Measurements from ENCODE around the gene MYO9A.
"Not testable (repeated sequence)": the region's sequence is repeated elsewhere in the genome, so short reads cannot be mapped to it uniquely, and the experiment has no call there.

Gene MYO9A

DNA sequence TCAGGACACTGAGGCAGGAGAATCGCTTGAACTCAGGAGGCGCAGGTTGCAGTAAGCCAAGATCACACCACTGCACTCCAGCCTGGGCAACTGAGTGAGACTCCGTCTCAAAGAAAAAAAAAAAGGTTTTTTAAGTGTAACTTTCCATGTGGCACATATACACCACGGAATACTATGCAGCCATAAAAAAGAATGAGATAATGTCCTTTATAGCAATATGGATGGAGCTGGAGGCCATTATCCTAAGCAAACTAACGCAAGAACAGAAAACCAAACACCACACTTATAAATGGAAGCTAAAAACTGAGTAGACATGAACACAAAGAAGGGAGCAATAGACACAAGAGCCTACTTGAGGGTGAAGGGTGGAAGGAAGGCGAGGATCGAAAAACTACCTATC is 64.7 kb downstream of the MYO9A start:
- in situ Hi-C loops (cut with HindIII; ENCODE audit: low sequenced_read_pairs): not testable (repeated sequence)

DNA sequence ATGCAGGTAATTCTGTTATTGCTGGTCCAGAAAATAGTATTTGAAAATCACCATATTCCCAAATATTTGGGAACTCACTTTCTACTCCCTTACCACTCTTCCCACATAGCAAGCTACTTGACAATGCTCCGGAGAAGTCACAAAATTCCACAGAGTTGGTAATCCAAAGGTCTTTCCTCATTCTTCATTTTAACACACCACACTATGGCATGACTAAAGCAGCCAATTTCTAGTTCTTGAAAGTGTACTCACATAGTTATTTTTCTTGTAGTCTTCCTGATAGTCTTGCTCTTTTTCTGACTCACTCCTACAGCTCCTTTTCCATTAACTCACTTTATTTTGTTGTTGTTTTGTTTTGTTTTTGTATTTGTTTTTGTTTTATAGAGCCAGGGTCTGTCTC is 67.2 kb downstream of the MYO9A start:
- in situ Hi-C loops (cut with HindIII; ENCODE audit: low sequenced_read_pairs): no loop called here

DNA sequence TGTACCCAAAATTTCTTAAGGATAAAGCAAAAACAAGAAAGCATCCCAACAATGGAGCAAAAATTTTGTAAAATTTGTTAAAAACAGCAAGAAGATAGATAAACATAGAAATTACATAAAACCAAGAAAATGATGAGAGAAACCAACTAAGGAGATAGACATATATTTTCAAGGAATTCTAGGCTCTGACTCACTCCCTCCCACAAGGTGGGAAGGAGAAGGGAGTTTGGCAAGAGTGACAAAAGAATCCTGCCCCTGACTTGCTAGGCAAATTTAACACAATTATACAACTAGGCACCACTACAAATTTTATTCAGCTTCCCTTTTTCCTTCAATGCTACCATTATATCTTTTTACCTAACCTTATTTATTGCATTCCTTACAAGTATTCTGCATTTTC is 70.9 kb downstream of the MYO9A start:
- in situ Hi-C loops (cut with HindIII; ENCODE audit: low sequenced_read_pairs): no loop called here

DNA sequence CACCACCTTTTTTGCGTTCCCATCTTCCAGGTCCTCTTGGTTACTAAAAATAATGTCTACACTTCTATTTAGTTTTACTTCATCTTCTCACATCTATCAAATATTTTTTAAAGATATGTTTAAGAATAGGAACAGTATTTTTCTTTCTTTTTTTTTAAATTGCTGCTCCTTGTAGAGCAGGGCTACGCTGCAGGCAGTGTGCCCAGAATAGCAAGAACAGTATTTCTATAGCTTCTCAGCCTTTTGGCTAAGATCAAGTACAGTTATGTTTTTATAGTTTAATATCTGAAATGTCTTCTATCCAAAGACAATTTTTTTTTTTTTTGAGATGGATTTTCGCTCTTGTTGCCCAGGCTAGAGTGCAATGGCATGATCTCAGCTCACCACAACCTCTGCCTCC is 73.0 kb downstream of the MYO9A start:
- in situ Hi-C loops (cut with HindIII; ENCODE audit: low sequenced_read_pairs): no loop called here

DNA sequence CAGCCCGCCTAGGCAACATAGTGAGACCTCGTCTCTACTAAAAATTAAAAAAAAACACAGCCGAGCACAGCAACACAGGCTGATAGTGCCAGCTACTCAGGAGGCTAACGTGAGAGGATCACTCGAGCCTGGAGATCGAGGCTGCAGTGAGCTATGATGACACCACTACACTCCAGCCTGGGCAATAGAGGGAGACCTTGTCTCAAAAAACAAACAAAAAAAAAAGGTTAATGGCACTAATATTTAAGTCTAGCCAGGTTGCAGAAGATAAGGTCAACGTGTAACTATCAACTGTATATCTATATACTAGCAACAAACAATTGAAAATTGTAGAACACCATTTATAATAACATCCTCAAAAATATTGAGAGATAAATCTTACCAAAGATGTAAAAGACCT is 75.1 kb downstream of the MYO9A start:
- in situ Hi-C loops (cut with HindIII; ENCODE audit: low sequenced_read_pairs): no loop called here

DNA sequence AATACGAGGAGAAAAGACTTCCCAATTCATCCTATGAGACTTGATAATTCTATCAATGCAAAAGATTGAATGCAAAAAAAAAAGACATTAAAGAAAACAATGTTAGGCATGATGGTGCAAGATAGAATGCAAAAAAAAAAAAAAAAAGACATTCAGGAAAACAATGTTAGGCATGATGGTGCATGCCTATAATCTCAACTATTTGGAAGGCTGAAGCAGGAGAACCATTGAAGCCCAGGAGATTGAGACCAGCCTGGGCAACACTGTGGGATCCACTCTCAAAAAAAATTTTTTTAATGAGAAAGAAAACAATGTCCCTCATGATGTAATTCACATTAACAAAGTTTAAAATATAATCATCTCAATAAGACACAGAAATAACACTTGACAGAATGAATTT is 75.9 kb downstream of the MYO9A start:
- in situ Hi-C loops (cut with HindIII; ENCODE audit: low sequenced_read_pairs): no loop called here

DNA sequence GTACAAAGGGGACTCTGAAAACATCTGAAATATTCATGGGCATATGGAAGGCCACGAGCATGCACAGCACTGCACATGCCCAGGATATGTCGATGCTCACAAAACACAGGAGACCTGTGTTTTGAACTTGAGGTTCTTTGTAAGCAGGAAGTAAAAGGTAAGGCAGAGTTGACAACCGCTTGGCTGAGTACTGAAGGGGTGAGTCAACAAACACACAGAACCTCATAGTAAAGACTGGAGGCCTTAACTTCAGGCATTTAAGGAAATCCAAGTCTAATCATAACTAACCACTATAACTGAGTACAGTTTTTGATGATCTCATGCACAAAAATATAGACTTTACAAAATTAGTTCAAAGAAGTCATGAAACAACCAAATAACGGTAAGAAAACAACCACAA is 80.6 kb downstream of the MYO9A start:
- in situ Hi-C loops (cut with HindIII; ENCODE audit: low sequenced_read_pairs): no loop called here

DNA sequence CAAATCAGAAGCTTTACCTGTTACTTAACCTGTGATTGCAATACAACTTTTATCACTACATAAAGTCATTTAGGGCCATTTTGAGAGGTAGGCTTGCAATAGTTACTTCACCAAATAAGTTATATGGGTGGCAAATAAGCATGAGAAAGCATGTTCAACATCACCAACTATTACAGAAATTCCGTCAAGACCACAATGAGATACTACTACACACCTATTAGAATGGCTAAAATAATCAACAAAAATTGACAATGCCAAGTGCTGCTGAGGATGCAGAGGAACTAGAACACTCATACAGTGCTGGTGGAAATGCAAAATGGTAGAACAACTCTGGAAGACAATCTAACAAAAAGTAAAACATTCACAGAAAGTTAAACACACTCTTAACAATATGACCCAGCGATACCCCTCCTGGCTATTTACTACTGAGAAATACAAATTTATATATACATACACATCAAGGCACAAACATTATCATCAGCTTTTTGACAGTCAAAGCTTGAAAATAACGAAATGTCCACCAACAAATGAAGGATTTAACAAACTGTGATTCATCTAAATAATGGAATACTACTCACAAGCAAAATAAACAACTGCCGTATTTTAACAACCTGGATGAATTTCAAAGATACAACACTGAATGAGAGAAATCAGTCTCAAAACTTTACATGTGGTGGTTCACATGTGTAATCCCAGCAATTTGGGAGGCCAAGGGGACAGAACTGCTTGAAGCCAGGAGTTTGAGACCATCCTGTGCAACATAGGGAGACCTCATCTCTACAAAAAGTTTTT is 82.9 kb downstream of the MYO9A start:
- in situ Hi-C loops (cut with HindIII; ENCODE audit: low sequenced_read_pairs): no loop called here

DNA sequence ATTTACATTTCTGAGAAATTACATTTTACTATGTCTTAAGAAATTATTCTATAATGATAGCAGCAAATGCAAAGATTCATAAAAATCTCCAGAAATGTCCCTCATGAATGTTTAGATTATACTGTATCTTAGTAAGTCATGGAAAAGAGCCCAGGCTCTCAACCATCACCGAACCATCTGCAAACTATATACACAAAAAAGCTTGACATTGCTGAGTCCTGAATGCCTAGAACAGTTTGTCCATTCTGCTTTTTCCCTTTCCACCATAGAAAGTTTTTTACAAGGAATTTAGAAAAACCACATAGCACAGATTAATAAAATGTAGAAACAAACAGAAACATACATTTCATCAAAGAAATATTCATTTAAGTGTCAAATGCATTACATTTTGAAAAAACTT is 83.6 kb downstream of the MYO9A start:
- in situ Hi-C loops (cut with HindIII; ENCODE audit: low sequenced_read_pairs): no loop called here

DNA sequence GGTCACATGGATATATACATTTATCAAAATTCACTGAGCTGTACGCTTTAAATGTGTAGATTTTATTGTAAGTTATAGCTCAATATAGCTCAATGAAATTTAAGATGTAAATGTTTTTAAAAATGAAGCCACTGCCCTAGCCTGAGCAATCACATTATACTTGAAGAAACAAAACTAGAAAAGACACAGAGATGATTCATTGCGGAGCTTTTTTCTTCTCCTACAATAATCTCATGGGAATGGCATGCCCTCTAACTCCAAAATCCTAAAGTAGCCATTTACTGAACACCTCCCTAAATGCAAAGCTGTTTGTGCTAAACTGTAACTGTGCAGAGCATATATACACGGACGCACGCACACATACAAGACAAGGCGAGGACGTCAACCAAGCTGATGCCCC is 84.2 kb downstream of the MYO9A start:
- in situ Hi-C loops (cut with HindIII; ENCODE audit: low sequenced_read_pairs): no loop called here

DNA sequence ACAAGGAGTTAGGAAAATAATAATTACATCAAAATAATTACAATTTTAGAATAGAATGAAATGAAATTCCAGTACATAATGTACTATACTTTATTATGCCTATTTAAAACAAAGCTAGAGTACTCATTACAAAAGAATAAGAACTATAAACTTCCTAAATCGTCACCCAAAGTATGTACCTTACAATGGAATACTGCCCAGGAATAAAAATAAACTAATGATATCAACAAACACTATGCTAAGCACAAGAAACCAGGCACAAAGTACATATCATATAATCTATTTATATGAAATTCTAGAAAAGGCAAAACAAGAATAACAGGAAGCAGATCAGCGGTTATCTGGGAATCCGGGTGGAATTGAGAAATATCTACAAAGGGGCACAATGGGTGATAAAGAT is 84.7 kb downstream of the MYO9A start:
- in situ Hi-C loops (cut with HindIII; ENCODE audit: low sequenced_read_pairs): no loop called here

DNA sequence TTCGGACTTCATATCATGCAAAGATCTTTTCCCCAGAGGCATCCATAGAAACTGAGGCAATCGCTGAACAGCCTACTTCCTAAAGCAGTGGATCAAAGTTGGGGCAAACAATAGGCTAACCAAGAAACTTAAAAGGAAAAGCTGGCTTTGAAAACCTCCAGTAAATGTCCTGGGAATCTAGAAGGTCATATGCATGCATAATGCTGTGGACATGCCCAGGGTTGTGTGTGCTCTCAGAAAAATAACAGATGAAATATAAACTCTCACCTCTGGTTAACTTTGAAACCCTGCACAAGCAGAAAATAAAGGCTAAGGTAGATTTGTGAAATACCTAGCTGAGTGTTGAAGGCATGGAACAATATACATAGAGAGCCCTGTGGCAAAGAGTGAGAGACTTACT is 96.3 kb downstream of the MYO9A start:
- in situ Hi-C loops (cut with HindIII; ENCODE audit: low sequenced_read_pairs): no loop called here

DNA sequence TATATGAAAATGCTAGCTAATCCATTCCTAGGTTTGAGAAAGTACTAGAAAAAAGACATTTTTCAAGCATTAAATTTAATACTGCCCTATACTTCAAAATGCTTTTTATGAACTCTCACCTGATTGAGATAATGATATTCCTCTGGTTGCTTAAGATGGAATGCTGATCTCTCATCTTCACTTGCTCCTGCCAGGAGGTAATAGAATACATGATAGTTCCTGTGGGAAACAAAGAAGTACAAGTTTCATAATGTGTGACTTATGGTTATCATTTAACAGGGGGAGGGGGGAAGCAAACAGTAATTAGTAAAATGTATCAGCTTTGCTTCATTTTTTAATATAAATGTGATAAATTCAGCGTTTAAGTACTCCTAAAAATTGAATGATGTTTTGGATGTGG is 97.2 kb downstream of the MYO9A start:
- in situ Hi-C loops (cut with HindIII; ENCODE audit: low sequenced_read_pairs): no loop called here

DNA sequence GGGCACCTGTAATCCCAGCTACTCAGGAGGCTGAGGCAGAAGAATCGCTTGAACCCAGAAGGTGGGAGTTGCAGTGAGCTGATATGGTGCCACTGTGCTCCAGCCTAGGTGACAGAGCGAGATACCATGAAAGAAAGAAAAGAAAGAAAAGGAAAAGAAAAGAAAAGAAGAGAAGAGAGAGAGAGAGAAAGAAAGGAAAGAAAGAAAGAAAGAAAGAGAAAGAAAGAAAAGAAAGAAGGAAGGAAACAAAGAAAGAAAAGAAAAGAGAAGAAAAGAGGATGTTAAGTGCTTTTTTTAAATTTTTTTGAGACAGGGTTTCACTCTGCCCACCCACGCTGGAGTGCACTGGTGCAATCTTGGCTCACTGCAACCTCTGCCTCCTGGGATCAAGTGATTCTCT is 103.4 kb downstream of the MYO9A start:
- in situ Hi-C loops (cut with HindIII; ENCODE audit: low sequenced_read_pairs): not testable (repeated sequence)

DNA sequence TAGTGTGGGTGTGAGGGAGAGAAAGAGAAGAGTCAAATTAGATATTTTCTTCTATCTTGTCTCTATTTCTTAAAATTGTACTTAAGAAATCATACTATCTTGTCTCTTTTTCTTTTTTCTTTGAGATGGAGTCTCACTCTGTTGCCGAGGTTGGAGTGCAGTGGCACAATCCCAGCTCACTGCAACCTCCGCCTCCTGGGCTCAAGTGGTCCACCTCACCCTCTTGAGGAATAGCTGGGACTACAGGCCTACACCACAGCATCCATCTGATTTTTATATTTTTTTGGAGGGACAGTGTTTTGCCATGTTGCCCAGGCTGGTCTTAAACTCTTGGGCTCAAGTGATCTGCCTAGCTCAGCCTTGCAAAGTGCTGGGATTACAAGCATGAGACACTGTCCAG is 104.2 kb downstream of the MYO9A start:
- in situ Hi-C loops (cut with HindIII; ENCODE audit: low sequenced_read_pairs): no loop called here

DNA sequence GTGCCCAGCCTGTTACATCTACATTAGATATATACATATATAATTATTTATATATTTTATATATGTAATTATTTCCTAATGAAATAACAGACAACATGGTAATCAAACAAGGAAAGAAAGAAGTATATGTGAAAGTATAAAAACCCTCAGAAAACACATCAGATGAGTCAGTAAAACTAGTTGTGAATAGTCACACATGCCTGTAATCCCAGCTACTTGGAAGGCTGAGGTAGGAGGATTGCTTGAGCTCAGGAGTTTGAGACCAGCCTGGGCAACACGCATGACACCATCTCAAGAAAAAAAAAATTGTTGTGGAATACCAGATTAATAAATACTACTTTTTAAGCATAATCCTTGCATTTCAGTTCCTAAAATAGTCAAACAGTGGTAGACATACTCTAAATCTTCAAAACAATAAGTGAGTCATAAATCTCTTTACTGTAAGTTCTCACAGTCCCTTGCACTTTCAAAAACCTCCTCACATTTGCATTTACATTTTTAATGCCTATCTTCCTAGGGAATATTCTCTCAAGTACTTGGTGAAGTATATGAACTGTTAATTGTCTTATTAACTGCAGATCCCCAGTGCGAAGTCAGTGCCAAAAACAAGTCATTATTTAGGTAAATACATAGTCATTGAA is 106.5 kb downstream of the MYO9A start:
- in situ Hi-C loops (cut with HindIII; ENCODE audit: low sequenced_read_pairs): no loop called here

DNA sequence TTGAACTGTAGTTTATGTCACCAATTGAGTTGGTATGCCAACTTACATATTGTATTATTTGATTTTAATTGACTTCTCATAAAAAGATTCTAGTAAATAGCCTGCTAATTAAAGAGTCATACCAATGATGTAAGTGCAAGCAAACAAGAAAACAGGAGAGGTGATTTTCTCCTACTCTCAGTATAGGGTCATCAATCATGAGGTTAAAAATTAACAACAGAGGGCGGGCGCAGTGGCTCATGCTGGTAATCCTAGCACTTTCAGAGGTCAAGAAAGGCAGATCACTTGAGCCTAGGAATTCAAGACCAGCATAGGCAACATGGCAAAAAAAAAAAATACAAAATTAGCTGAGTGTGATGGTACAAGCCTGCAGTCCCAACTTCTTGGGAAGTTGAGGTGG is 108.7 kb downstream of the MYO9A start:
- in situ Hi-C loops (cut with HindIII; ENCODE audit: low sequenced_read_pairs): no loop called here

DNA sequence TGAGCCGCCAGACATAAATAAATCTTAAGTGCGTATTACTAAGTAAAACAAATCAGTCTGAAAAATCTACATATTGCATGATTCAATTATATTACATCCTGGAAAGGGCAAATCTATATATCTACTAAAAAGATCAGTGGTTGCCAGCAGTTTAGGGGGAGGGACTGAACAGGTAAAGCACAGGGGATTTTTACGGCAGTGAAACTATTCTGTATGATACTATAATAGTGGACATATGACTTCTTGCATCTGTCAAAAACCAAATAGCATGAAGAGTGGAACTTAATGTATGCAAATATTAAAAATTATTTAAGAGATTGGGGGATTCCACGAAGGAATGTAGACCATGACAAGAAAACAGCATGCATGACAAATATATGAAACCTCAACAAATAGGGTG is 111.6 kb downstream of the MYO9A start:
- in situ Hi-C loops (cut with HindIII; ENCODE audit: low sequenced_read_pairs): no loop called here

DNA sequence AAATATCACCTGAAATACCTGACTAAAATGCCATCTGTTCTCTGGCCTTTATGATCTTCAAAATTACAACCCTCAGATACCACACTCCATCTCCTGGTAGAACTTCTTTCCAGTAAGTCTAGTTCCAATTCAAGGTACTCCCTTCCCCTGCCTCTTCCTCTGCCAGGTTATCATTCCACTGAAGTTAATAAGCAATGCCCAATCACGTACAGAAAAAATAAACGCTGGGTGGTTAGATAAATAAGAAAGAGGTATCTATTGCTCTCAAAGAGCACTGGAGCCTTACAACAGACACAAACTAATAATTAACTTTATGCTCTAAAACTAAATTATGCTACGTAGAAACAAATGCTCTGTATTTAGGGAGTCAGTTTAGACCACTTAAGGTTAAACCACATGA is 112.5 kb downstream of the MYO9A start:
- in situ Hi-C loops (cut with HindIII; ENCODE audit: low sequenced_read_pairs): no loop called here

DNA sequence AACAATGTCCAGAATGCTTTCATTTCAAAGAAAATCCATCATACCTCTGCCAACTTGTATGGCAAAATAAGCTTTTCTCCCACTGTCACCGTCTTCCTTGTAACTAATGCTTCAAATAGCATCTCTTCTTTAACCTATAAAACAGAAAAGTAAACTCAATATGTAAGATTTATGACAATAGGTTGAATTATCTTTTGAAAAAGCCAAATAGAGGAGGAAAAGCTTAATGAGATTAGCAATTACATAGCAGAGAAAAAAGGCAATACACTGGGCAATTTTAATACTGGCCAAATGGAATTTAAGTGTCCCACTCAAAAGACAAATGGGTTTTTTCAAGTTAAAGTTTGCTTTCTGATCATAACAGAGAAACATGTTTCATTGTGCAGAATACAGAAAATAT is 118.1 kb downstream of the MYO9A start:
- in situ Hi-C loops (cut with HindIII; ENCODE audit: low sequenced_read_pairs): no loop called here

DNA sequence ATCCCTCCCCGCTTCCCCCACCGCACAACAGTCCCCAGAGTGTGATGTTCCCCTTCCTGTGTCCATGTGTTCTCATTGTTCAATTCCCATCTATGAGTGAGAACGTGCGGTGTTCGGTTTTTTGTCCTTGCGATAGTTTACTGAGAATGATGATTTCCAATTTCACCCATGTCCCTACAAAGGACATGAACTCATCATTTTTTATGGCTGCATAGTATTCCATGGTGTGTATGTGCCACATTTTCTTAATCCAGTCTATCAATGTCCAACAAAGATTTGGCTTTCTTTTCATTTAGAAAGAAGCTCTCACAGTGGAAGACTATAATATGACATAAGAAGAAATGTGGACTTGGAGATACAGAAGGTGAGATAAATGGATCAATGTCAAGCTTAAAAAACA is 119.2 kb downstream of the MYO9A start:
- in situ Hi-C loops (cut with HindIII; ENCODE audit: low sequenced_read_pairs): not testable (repeated sequence)

DNA sequence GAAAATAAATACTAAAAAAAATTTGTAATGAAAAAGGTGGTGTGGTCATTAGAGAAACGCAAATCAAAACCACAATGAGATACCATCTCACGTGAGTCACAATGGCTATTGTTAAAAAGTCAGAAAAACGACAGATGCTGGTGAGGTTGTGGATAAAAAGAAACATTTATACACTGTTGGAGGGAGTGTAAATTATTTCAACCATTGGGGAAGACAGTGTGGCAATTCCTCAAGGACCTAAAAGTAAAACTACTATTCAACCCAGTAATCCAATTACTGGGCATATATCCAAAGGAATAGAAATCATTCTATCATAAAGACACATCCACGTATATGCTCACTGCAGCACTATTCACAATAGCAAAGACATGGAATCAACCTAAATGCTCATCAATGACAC is 120.3 kb downstream of the MYO9A start:
- in situ Hi-C loops (cut with HindIII; ENCODE audit: low sequenced_read_pairs): no loop called here

DNA sequence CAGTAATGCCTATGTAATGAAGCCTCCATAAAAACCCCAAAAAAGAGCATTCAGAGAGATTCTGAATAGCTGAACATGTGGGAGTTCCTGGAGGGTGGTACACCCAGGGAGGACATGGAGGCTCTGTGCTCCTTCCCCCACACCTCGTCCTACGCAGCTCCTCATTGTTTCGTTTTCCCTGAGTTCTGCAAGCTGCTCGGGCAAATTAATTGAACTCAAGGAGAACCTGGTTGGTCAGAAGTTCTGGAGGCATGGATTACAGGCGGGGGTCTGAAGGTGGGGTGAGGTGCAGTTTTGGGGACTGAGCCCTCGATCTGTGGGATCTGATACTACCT is 142.2 kb downstream of the MYO9A start:
- in situ Hi-C loops (cut with HindIII; ENCODE audit: low sequenced_read_pairs): no loop called here

Data from endothelial cell of hepatic sinusoid (primary cell).